ENCODE measurements around the gene CLEC1A.

Gene CLEC1A

GRCh38 chr12:10098791-10099190 lies at the start of gene CLEC1A:
CLEC1A (minus strand) TSS chr12:10098985; CDS start chr12:10098922, 63 bp downstream.
- TF ChIP-seq CTCF (conservative IDR thresholded peaks at IDR 0.05; ENCODE audit: low read depth, low read length), result no peak
- H3K4me2 ChIP-seq, result peak within 1 kb of the TSS; percentile 33
- H3K79me2 ChIP-seq (ENCODE audit: insufficient read depth, low read depth), result no peaks in the 10 kb centered on the region
- peak within 1 kb of the TSS; percentile 50; the same call in 1 of the 2 replicates for H3K27ac ChIP-seq
- no peaks in the 10 kb centered on the region for H3K27me3 ChIP-seq (ENCODE audit: insufficient read depth, low read depth)
- no peak within 1 kb of the TSS for H3K4me3 ChIP-seq (IDR thresholded peaks at IDR 0.05; ENCODE audit: insufficient read depth, low read depth, low read length)
- H4K20me1 ChIP-seq (ENCODE audit: insufficient read depth), result no peaks in the 10 kb centered on the region
- peaks cover 35% of the 10 kb centered on the region for H3K4me1 ChIP-seq (ENCODE audit: low read depth, poor library complexity, severe bottlenecking)
- H2AFZ ChIP-seq (ENCODE audit: low read depth), result no peak within 1 kb of the TSS; the same call in 1 of the 2 replicates
- peak within 1 kb of the TSS; percentile 13; the same call in 1 of the 2 replicates for H3K9ac ChIP-seq
- H3K36me3 ChIP-seq (ENCODE audit: insufficient read depth), result no peaks in the 10 kb centered on the region

DNA sequence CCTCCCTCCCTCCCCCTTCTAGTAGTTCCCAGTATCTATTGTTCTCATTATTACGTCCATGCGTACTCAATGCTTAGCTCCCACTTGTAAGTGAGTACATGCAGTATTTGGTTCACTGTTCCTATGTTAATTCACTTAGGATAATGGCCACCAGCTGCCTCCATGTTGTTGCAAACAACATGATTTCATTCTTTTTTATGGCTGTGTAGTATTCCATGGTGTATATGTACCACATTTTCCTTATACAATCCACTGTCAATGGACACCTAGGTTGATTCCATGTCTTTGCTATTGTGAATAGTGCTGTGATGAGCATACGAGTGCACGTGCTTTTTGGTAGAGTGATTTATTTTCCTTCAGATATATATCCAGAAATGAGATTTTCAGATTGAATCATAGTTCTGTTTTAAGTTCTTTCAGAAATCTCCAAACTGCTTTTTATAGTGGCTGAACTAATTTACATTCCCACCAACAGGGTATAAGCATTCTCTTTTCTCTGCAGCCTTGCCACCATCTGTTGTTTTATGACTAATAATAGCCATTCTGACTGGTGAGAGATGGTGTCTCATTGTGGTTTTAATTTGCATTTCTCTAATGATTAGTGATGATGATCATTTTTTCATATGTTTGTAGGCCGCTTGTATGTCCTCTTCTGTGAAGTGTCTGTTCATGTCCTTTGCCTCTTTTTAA lies 49.1 kb upstream of the CLEC1A start:
- no peak for TF ChIP-seq CTCF (conservative IDR thresholded peaks at IDR 0.05; ENCODE audit: low read depth, low read length)
- H3K79me2 ChIP-seq (ENCODE audit: insufficient read depth, low read depth), result no peaks in the 10 kb centered on the region
- no peak overlapping the region for H3K9ac ChIP-seq
- H3K4me3 ChIP-seq (IDR thresholded peaks at IDR 0.05; ENCODE audit: insufficient read depth, low read depth, low read length), result no peak overlapping the region
- no peaks in the 10 kb centered on the region for H4K20me1 ChIP-seq (ENCODE audit: insufficient read depth)
- H3K36me3 ChIP-seq (ENCODE audit: insufficient read depth), result no peaks in the 10 kb centered on the region
- no peak overlapping the region for H3K27ac ChIP-seq
- no peaks in the 10 kb centered on the region for H3K27me3 ChIP-seq (ENCODE audit: insufficient read depth, low read depth)
- no peak overlapping the region for H2AFZ ChIP-seq (ENCODE audit: low read depth)
- H3K4me2 ChIP-seq, result no peak overlapping the region
- H3K4me1 ChIP-seq (ENCODE audit: low read depth, poor library complexity, severe bottlenecking), result peaks cover 9% of the 10 kb centered on the region

DNA sequence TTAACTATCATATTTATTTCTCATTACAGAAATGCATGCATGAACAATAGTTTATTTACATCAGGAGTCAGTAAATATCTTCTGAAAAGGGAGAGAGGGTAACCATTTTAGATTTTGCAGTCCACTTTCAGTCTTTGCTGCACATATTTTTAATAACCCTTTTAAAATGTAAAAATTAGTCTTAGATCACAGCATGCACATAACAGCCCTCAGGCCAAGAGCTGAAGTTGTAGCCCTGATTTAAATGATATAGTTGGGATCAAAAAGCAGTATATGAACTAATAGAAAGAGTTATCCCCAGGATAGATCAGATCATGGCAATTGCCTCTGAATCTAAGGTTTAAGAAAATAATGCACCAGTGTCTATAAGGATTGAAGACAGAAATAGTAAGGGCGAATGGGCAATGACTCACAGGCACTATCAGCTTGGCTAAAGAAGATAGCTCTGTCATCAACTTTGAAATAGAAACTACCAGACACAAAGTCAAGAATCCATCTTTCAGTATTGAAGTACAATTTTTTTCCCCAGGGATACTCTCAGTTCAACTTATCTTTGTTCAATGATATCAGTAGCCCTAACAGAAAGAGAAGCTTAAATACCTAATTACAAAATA lies 44.3 kb upstream of the CLEC1A start:
- no peak for TF ChIP-seq CTCF (conservative IDR thresholded peaks at IDR 0.05; ENCODE audit: low read depth, low read length)
- Histone ChIP-seq H3K4me2 (peak overlapping the region; percentile 11; the same call in 1 of the 2 replicates), H3K4me1 (ENCODE audit: low read depth, poor library complexity, severe bottlenecking) (peaks cover 28% of the 10 kb centered on the region), H3K27me3 (ENCODE audit: insufficient read depth, low read depth) (no peaks in the 10 kb centered on the region), H4K20me1 (ENCODE audit: insufficient read depth) (no peaks in the 10 kb centered on the region), H3K36me3 (ENCODE audit: insufficient read depth) (no peaks in the 10 kb centered on the region), H3K4me3 (IDR thresholded peaks at IDR 0.05; ENCODE audit: insufficient read depth, low read depth, low read length) (no peak overlapping the region), H3K79me2 (ENCODE audit: insufficient read depth, low read depth) (no peaks in the 10 kb centered on the region), H3K27ac (no peak overlapping the region), H3K9ac (no peak overlapping the region), H2AFZ (ENCODE audit: low read depth) (no peak overlapping the region)

DNA sequence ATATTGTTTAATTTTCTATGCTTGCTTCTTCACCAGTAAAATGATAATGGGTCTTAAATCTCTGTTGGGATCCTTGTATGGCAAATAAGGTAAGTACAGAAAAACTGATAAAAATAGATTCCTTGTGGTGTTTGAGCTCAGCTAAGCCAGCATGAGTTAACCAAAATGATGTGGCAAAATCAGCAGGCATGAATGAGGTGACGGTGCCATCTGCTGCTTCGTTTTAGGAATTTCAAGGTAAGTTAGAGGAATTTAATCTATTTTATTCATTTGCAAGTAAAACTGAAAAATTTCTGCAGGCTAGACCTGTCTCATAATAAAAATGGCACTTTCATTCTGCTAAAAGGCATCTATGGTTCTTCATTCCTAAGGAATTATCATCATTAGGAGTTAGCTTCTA lies 41.2 kb upstream of the CLEC1A start:
- no peaks in the 10 kb centered on the region for H4K20me1 ChIP-seq (ENCODE audit: insufficient read depth)
- H3K4me3 ChIP-seq (IDR thresholded peaks at IDR 0.05; ENCODE audit: insufficient read depth, low read depth, low read length), result no peak overlapping the region
- no peaks in the 10 kb centered on the region for H3K36me3 ChIP-seq (ENCODE audit: insufficient read depth)
- no peak overlapping the region for H3K27ac ChIP-seq
- peak; percentile 67 for TF ChIP-seq CTCF (conservative IDR thresholded peaks at IDR 0.05; ENCODE audit: low read depth, low read length)
- H3K4me2 ChIP-seq, result no peak overlapping the region
- no peaks in the 10 kb centered on the region for H3K27me3 ChIP-seq (ENCODE audit: insufficient read depth, low read depth)
- H3K79me2 ChIP-seq (ENCODE audit: insufficient read depth, low read depth), result no peaks in the 10 kb centered on the region
- H3K4me1 ChIP-seq (ENCODE audit: low read depth, poor library complexity, severe bottlenecking), result peaks cover 38% of the 10 kb centered on the region
- no peak overlapping the region for H2AFZ ChIP-seq (ENCODE audit: low read depth)
- no peak overlapping the region for H3K9ac ChIP-seq
